ENCODE data around the gene TMEM138.
A peak's percentile ranks its signal among the peaks of the same experiment; 100 is the strongest.

TMEM138 gene

DNA sequence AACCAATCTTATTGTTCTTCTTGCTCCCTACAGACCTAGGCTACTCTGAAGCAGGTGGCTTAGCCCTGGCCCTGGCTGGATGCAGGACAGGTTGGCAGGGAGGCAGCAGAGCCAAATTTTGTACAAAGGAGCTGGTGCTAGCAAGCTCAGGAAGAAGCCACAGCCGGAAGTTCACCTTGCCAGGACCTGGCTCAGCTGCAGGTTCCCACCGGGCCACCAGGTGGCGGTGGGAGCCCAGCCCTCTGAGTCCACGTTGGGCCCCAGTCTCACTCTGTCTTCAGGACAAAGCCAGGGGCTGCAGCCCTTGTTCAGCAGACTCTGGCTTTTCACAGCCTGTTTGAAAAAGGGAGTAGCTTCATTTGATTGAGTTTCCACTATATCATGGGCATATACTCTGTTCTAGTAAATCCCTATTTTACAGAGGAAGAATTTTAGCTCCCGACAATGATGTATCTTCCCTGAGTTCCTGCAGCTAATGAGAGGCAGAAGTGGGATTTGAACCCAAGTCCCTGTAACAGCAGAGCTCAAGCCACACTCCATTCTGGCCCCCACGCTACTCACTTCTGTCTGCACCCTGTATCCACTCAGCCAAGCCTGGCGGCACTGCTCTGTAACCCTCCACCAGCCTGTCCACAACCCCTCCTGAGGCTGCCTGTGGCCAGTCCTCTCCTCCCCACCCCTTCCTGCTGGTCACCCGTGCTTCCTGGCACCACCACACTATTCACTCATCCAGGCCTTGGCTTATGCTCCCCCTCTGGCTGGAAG, 25.8 kb upstream of the TMEM138 start:
- peak; percentile 63 to 81 for DNase-seq (ENCODE audit: low read depth in 1 of 2, low spot score in 1 of 2)
- TF ChIP-seq POLR2AphosphoS5 (IDR thresholded peaks at IDR 0.05; ENCODE audit: low read depth) (no peak), CTCF (IDR thresholded peaks at IDR 0.05; ENCODE audit: insufficient read depth, low read length) (peak; percentile 98)
- H3K27ac ChIP-seq (replicated peaks): peak overlapping the region; percentile 47
- H3K27me3 ChIP-seq (ENCODE audit: insufficient read depth, poor library complexity, severe bottlenecking): no peaks in the 10 kb centered on the region
- no peak overlapping the region for H3K4me3 ChIP-seq (replicated peaks; ENCODE audit: insufficient read depth, low read length)

DNA sequence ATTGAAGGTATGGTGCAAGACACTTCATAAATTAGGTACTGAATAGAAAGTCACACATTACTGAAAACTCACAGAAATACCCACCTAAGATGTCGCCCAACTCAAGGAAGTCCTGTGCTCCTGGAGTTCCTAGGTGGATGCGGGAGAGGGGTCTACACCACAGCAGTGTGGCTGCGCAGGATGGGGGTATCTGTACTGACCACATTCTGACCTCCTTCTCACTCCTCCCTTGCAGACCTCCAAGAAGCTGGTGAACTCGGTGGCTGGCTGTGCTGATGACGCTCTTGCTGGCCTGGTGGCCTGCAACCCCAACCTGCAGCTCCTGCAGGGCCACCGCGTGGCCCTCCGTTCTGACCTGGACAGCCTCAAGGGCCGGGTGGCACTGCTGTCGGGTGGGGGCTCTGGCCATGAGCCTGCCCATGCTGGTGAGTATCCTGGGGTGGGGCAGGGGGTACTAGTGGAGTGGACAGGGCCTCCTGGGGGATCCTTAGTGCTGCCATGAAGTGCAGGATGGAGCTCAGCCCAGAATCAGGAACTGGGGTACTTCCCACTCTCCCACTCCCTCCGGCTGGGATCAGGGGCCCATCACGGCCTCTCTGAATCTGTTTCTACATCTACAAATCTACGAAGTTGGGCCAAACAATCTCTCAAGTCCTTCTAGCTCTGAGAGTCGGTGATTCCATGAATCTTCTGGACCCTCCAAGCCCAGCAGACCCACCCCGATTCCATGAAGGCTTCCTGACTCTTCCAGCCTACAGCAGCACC, 24.3 kb upstream of the TMEM138 start:
- H3K27me3 ChIP-seq (ENCODE audit: insufficient read depth, poor library complexity, severe bottlenecking): no peaks in the 10 kb centered on the region
- H3K27ac ChIP-seq (replicated peaks): no peak overlapping the region
- no peak overlapping the region for H3K4me3 ChIP-seq (replicated peaks; ENCODE audit: insufficient read depth, low read length)
- no peak for TF ChIP-seq REST (IDR thresholded peaks at IDR 0.05; ENCODE audit: insufficient replicate concordance, low read depth)
- TF ChIP-seq POLR2AphosphoS5 (IDR thresholded peaks at IDR 0.05; ENCODE audit: low read depth): no peak
- TF ChIP-seq GABPA (IDR thresholded peaks at IDR 0.05; ENCODE audit: low read depth): no peak
- TF ChIP-seq SPI1 (IDR thresholded peaks at IDR 0.05; ENCODE audit: borderline replicate concordance, low read depth): no peak
- no peak for TF ChIP-seq CTCF (IDR thresholded peaks at IDR 0.05; ENCODE audit: insufficient read depth, low read length)
- DNase-seq (ENCODE audit: low read depth in 1 of 2, low spot score in 1 of 2): no peak

DNA sequence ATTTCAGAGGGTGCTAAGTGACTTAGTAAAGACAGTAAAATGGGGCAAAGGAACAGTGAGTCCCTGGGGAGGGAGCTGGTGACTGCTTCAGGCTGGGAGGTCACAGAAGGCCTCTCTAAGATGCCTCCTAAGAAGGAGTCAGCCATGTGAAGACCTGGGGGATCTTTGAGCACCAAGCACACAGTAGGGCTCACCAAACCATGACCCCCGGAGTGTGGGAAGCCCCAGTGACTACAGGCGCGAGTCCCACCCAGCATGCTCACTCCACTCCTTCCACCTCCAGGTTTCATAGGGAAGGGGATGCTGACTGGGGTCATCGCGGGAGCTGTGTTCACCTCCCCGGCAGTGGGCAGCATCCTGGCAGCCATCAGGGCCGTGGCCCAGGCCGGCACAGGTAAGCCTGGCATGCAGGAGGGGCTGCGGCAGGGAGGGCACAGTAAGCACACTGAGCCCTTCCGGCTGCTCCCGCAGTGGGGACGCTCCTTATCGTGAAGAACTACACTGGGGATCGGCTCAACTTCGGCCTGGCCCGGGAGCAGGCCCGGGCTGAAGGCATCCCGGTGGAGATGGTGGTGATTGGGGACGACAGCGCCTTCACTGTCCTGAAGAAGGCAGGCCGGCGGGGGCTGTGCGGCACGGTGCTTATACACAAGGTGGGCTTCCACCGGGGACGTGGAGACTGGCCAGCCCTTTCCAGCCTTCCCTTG, 23.2 kb upstream of the TMEM138 start:
- no peaks in the 10 kb centered on the region for H3K27me3 ChIP-seq (ENCODE audit: insufficient read depth, poor library complexity, severe bottlenecking)
- no peak for TF ChIP-seq SPI1 (IDR thresholded peaks at IDR 0.05; ENCODE audit: borderline replicate concordance, low read depth)
- no peak for TF ChIP-seq CTCF (IDR thresholded peaks at IDR 0.05; ENCODE audit: insufficient read depth, low read length)
- H3K27ac ChIP-seq (replicated peaks): no peak overlapping the region
- DNase-seq (ENCODE audit: low read depth in 1 of 2, low spot score in 1 of 2): no peak
- no peak overlapping the region for H3K4me3 ChIP-seq (replicated peaks; ENCODE audit: insufficient read depth, low read length)

GRCh38 chr11:61339490-61339878, 22.7 kb upstream of the TMEM138 start:
- no peak for TF ChIP-seq REST (IDR thresholded peaks at IDR 0.05; ENCODE audit: insufficient replicate concordance, low read depth)
- TF ChIP-seq SPI1 (IDR thresholded peaks at IDR 0.05; ENCODE audit: borderline replicate concordance, low read depth): no peak
- TF ChIP-seq GABPA (IDR thresholded peaks at IDR 0.05; ENCODE audit: low read depth): no peak
- no peak for TF ChIP-seq POLR2AphosphoS5 (IDR thresholded peaks at IDR 0.05; ENCODE audit: low read depth)
- TF ChIP-seq CTCF (IDR thresholded peaks at IDR 0.05; ENCODE audit: insufficient read depth, low read length): no peak
- Histone ChIP-seq H3K4me3 (replicated peaks; ENCODE audit: insufficient read depth, low read length) (no peak overlapping the region), H3K27me3 (ENCODE audit: insufficient read depth, poor library complexity, severe bottlenecking) (no peaks in the 10 kb centered on the region), H3K27ac (replicated peaks) (no peak overlapping the region)
- no peak for DNase-seq (ENCODE audit: low read depth in 1 of 2, low spot score in 1 of 2)
